Right atrium auricular region (tissue), 2 donors: ENCODE data around the gene TRUB1. TPM values are rescaled to one million over a fixed set of nuclear protein-coding genes. Genes with fewer than 3 reads are reported as not detected.

Experiments
- DNase-seq: peaks from one replicate; pipeline ENCODE4 v3.0.0-alpha.2; 2019; ENCODE audit warnings: low spot score
- H3K27ac ChIP-seq, 2 donors: fragments of 200-600 bp; sonication (generic); 1 replicate in 1 of 2; 2 replicates in 1 of 2; pipeline ENCODE4 v1.5.1; 2016 to 2019
- H3K27me3 ChIP-seq, 2 donors: fragments of 200-600 bp; sonication (generic); one replicate each; pipeline versions ENCODE4 v1.5.1 to v1.6.0; 2017 to 2019
- H3K36me3 ChIP-seq: fragments of 200-600 bp; sonication (generic); one replicate; pipeline ENCODE4 v1.5.1; 2016
- H3K4me1 ChIP-seq, 2 donors: fragments of 200-600 bp; sonication (generic); one replicate each; pipeline versions ENCODE4 v1.5.1 to v1.6.0; 2017 to 2019
- H3K4me3 ChIP-seq, 2 donors: fragments of 200-600 bp; sonication (generic); 1 replicate in 1 of 2; 2 replicates in 1 of 2; pipeline ENCODE4 v1.5.1; 2017 to 2019; ENCODE audit warnings: mild to moderate bottlenecking in 1 of 2, moderate library complexity in 1 of 2
- H3K9me3 ChIP-seq, 2 donors: fragments of 200-600 bp; sonication (generic); one replicate each; pipeline ENCODE4 v1.5.1; 2019
- CTCF ChIP-seq, 2 donors: fragments of 200-600 bp; sonication (generic); IDR thresholded peaks; one replicate each; pipeline ENCODE4 v1.5.1; 2019; ENCODE audit warnings: antibody characterized with exemption in 2 of 2
- total RNA-seq, 2 donors: library from RNA; depleted of rRNA; stranded (reverse); fragments of >200 nt; gene quantifications; one replicate each; pipeline ENCODE4 v1.1.0, GENCODE V29; 2016

Gene TRUB1
- total RNA-seq, 2 donors from 2014 or later = 15.3 to 22.9 TPM

- no peak for TF ChIP-seq CTCF (IDR thresholded peaks at IDR 0.05)
- Histone ChIP-seq H3K4me3 (no peak overlapping the region), H3K9me3 (no peaks in the 10 kb centered on the region)
These were observed 26.1 kb upstream of the TRUB1 start for GRCh38 chr10:114911801-114912469.

GRCh38 chr10:114912470-114912859 is 25.5 kb upstream of the TRUB1 start:
- no peak for TF ChIP-seq CTCF (IDR thresholded peaks at IDR 0.05)
- DNase-seq = no peak
- no peak overlapping the region for H3K27ac ChIP-seq
- H3K9me3 ChIP-seq = no peaks in the 10 kb centered on the region
- no peak overlapping the region for H3K4me3 ChIP-seq
- no peaks in the 10 kb centered on the region for H3K27me3 ChIP-seq
- no peaks in the 10 kb centered on the region for H3K36me3 ChIP-seq
- H3K4me1 ChIP-seq = no peaks in the 10 kb centered on the region

More at GRCh38 chr10:114911801-114912469, 26.1 kb upstream of the TRUB1 start:
- H3K4me1 ChIP-seq = no peaks in the 10 kb centered on the region
- no peaks in the 10 kb centered on the region for H3K27me3 ChIP-seq
- no peaks in the 10 kb centered on the region for H3K36me3 ChIP-seq
- no peak for DNase-seq
- H3K27ac ChIP-seq = no peak overlapping the region

- H3K27me3 ChIP-seq = no peaks in the 10 kb centered on the region
- H3K9me3 ChIP-seq = no peaks in the 10 kb centered on the region
- DNase-seq = no peak
- no peaks in the 10 kb centered on the region for H3K36me3 ChIP-seq
- no peaks in the 10 kb centered on the region for H3K4me1 ChIP-seq
- no peak overlapping the region for H3K27ac ChIP-seq
- no peak for TF ChIP-seq CTCF (IDR thresholded peaks at IDR 0.05)
- no peak overlapping the region for H3K4me3 ChIP-seq
These were observed 23.4 kb upstream of the TRUB1 start for GRCh38 chr10:114914560-114914959.

GRCh38 chr10:114915294-114915693 is 22.7 kb upstream of the TRUB1 start:
- Histone ChIP-seq H3K27me3 (no peaks in the 10 kb centered on the region), H3K36me3 (no peaks in the 10 kb centered on the region), H3K4me1 (no peaks in the 10 kb centered on the region), H3K4me3 (no peak overlapping the region), H3K9me3 (no peaks in the 10 kb centered on the region), H3K27ac (no peak overlapping the region)
- no peak for DNase-seq
- TF ChIP-seq CTCF (IDR thresholded peaks at IDR 0.05) = no peak

GRCh38 chr10:114916653-114917052 is 21.3 kb upstream of the TRUB1 start:
- no peak for DNase-seq
- Histone ChIP-seq H3K4me1 (no peaks in the 10 kb centered on the region), H3K36me3 (no peaks in the 10 kb centered on the region), H3K9me3 (no peaks in the 10 kb centered on the region), H3K4me3 (no peak overlapping the region), H3K27me3 (no peaks in the 10 kb centered on the region), H3K27ac (no peak overlapping the region)
- no peak for TF ChIP-seq CTCF (IDR thresholded peaks at IDR 0.05)

GRCh38 chr10:114917459-114917858 is 20.5 kb upstream of the TRUB1 start:
- Histone ChIP-seq H3K27ac (no peak overlapping the region), H3K4me3 (no peak overlapping the region), H3K36me3 (no peaks in the 10 kb centered on the region), H3K4me1 (no peaks in the 10 kb centered on the region), H3K27me3 (no peaks in the 10 kb centered on the region), H3K9me3 (no peaks in the 10 kb centered on the region)
- DNase-seq = no peak
- no peak for TF ChIP-seq CTCF (IDR thresholded peaks at IDR 0.05)
